ENCODE measurements around the gene ITPR3.
"Not testable (repeated sequence)": the region's sequence is repeated elsewhere in the genome, so short reads cannot be mapped to it uniquely, and the experiment has no call there.

Gene ITPR3

GRCh38 chr6:33590531-33591198, 30.5 kb upstream of the ITPR3 start:
- Histone ChIP-seq H3K4me1 (peaks cover 89% of the 10 kb centered on the region), H3K27me3 (no peaks in the 10 kb centered on the region), H3K4me2 (peak overlapping the region; percentile 89), H3K9ac (no peak overlapping the region; the same call in 1 of the 2 replicates), H3K36me3 (no peaks in the 10 kb centered on the region), H3K27ac (peak overlapping the region; percentile 47; the same call in 1 of the 2 replicates), H3K4me3 (no peak overlapping the region), H4K20me1 (no peaks in the 10 kb centered on the region), H3K9me3 (no peaks in the 10 kb centered on the region)
- no peak for TF ChIP-seq Cebpa-rat (IDR thresholded peaks at IDR 0.05)

DNA sequence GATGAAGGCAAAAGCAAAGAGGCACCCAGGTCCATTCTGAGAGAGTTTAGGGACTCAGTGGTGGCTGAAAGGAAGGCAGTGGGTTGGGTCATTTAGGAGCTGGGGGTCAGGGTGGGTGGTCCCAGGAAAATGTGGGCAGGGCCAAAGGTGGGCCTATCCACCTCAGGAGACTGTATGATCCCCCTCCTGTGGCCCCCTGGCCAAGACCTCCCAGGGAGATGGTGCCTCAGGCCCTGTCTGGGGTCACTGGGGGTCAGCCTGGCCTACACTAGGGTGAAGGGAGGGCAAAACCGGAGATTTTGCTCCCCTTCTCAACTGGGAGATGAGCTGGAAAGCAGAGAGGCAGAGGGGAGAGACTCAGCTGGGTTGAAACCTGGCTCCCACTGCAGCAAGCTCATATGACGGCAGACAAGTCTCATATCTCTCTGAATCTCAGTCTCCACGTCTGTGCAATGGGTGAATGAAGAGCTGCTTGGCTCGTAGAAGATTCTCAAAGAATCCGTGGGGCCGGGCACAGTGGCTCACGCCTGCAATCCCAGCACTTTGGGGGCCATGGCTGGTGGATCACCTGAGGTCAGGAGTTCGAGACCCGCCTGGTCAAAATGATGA, 29.6 kb upstream of the ITPR3 start:
- Histone ChIP-seq H3K36me3 (no peaks in the 10 kb centered on the region), H3K4me2 (peak overlapping the region; percentile 89), H3K4me3 (no peak overlapping the region), H3K9me3 (no peaks in the 10 kb centered on the region), H4K20me1 (no peaks in the 10 kb centered on the region), H3K27me3 (no peaks in the 10 kb centered on the region), H3K9ac (no peak overlapping the region), H3K27ac (peak overlapping the region; percentile 38; the same call in 1 of the 2 replicates), H3K4me1 (peaks cover 82% of the 10 kb centered on the region)
- no peak for TF ChIP-seq Cebpa-rat (IDR thresholded peaks at IDR 0.05)

GRCh38 chr6:33592280-33592594, 28.9 kb upstream of the ITPR3 start:
- no peak for TF ChIP-seq Cebpa-rat (IDR thresholded peaks at IDR 0.05)
- Histone ChIP-seq H3K9me3 (no peaks in the 10 kb centered on the region), H3K9ac (no peak overlapping the region), H3K4me1 (peaks cover 85% of the 10 kb centered on the region), H3K36me3 (no peaks in the 10 kb centered on the region), H3K4me3 (peak overlapping the region; percentile 34; the same call in 1 of the 2 replicates), H3K4me2 (peak overlapping the region; percentile 89), H3K27me3 (no peaks in the 10 kb centered on the region), H3K27ac (no peak overlapping the region), H4K20me1 (no peaks in the 10 kb centered on the region)

- Histone ChIP-seq H3K4me2 (peak overlapping the region; percentile 89), H3K4me3 (peak overlapping the region; percentile 34), H3K27me3 (no peaks in the 10 kb centered on the region)
Measured at GRCh38 chr6:33592595-33593413, 28.3 kb upstream of the ITPR3 start.

DNA sequence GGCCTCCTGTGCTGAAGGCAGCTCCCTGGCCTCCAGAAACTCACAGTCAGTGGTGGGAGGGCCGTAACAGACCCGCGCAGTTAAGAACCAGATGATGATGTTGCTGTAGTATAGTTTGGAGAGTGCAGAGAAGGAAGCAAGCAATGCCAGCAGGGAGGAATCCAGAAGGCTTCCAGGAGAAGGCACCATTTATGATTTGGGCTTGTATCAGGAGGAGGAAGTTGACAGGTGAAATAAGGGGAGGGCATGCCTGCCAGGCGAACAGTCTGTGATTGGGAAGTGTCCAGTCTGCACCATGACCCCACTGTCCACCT, 27.8 kb upstream of the ITPR3 start:
- H3K36me3 ChIP-seq, result no peaks in the 10 kb centered on the region
- peak overlapping the region; percentile 34 for H3K4me3 ChIP-seq
- H3K27ac ChIP-seq, result no peak overlapping the region
- no peak for TF ChIP-seq Cebpa-rat (IDR thresholded peaks at IDR 0.05)
- no peaks in the 10 kb centered on the region for H4K20me1 ChIP-seq
- H3K27me3 ChIP-seq, result no peaks in the 10 kb centered on the region
- no peaks in the 10 kb centered on the region for H3K9me3 ChIP-seq
- no peak overlapping the region for H3K9ac ChIP-seq
- peak overlapping the region; percentile 89 for H3K4me2 ChIP-seq
- H3K4me1 ChIP-seq, result peaks cover 84% of the 10 kb centered on the region

More at GRCh38 chr6:33592595-33593413, 28.3 kb upstream of the ITPR3 start:
- Histone ChIP-seq H3K4me1 (peaks cover 85% of the 10 kb centered on the region), H4K20me1 (no peaks in the 10 kb centered on the region), H3K9me3 (no peaks in the 10 kb centered on the region), H3K36me3 (no peaks in the 10 kb centered on the region), H3K27ac (peak overlapping the region; percentile 33; the same call in 1 of the 2 replicates), H3K9ac (no peak overlapping the region)
- TF ChIP-seq Cebpa-rat (IDR thresholded peaks at IDR 0.05), result no peak

DNA sequence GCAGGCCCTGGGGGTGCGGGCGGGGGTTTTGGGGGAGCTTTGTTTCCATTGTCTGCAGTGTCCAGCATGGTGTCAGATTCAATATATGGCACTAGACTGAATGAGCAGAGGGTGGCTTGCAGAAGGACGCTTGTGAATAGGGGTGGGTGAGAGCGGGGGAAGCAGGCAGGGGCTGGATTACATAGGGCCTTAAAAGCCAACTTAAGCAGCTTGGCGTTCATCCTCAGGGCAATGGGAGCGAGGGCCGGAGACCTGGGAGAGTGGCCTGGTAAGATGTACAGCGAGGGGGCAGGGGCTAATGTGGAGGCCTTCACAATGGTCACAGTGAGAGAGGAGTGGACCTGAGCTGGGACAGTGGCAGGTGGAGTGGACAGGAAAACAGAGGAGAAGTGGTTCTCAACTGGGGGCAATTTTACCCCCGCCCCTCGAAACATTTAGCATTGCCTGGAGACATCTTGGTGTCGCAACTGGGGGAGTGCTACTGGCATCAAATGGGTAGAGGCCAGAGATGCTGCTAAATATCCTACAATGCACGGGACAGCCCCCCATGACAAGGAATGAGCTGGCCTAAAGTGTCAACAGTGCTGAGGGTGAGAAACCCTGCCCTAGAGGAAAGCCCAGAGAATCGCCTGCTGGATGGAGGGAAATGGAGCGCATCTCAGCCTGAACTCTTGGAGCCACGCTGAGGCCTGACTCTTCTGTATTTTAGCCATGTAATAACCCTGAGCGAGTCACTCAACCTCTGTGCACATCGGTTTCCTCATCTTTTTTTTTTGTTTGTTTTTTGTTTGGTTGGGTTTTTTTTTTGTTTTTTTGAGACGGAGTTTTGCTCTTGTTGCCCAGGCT, 25.9 kb upstream of the ITPR3 start:
- Histone ChIP-seq H3K36me3 (no peaks in the 10 kb centered on the region), H3K4me1 (peaks cover 89% of the 10 kb centered on the region), H3K9ac (no peak overlapping the region), H3K4me3 (no peak overlapping the region), H3K9me3 (no peaks in the 10 kb centered on the region), H4K20me1 (no peaks in the 10 kb centered on the region), H3K27me3 (no peaks in the 10 kb centered on the region), H3K27ac (no peak overlapping the region), H3K4me2 (0 out of 2 replicates have a peak overlapping the region, but pooled peaks have one; percentile 14)
- no peak for TF ChIP-seq Cebpa-rat (IDR thresholded peaks at IDR 0.05)

GRCh38 chr6:33596894-33597293, 24.2 kb upstream of the ITPR3 start:
- H3K27ac ChIP-seq, H3K36me3 ChIP-seq: not testable (repeated sequence)
- H3K4me1 ChIP-seq, result peaks cover 79% of the 10 kb centered on the region

DNA sequence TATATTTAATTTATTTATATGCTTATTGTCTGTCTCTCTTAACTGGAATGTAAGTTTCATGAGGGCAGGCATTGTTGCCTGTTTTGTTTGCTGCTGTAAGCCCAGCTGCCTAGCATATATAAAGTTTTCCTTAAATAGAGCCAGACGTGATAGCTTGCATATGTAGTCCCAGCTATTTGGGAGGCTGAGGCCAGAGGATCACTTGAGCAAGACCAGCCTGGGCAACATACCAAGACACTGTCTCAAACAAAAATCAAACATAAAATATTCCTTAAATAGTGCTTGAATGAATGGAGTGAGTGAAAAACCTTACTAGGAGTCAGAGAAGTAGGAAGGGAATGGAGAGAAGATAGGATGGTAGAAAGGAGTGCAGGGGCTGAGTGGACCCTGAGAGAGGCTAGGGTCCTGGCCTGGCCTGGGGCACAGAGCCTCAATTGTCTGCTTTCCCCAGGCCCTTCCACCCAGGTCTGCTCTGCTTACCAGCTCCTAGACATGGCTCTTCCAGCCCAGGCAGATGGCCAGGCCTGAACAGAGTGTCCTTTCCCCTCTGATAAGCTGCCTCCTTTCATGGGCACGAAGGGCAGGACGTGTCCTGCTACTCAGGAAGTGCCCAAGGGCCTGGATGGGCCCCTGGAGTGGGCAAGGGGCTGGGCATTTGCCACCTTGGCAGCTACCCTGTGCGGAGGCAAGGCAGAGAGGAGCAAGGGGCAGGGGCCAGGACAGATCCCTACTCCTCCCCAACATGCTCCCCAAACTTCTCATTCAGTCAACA, 23.4 kb upstream of the ITPR3 start:
- no peaks in the 10 kb centered on the region for H3K27me3 ChIP-seq
- peaks cover 71% of the 10 kb centered on the region for H3K4me1 ChIP-seq
- H3K9ac ChIP-seq, result no peak overlapping the region
- no peak overlapping the region for H3K27ac ChIP-seq
- peak overlapping the region; percentile 36; the same call in 1 of the 2 replicates for H3K4me2 ChIP-seq
- TF ChIP-seq Cebpa-rat (IDR thresholded peaks at IDR 0.05), result no peak
- H4K20me1 ChIP-seq, result no peaks in the 10 kb centered on the region
- no peaks in the 10 kb centered on the region for H3K36me3 ChIP-seq
- no peak overlapping the region for H3K4me3 ChIP-seq
- H3K9me3 ChIP-seq, result 0 out of 2 replicates have a peak, but pooled peaks cover 6% of the 10 kb centered on the region

More at GRCh38 chr6:33596894-33597293, 24.2 kb upstream of the ITPR3 start:
- H4K20me1 ChIP-seq, H3K9me3 ChIP-seq, H3K4me3 ChIP-seq, H3K27me3 ChIP-seq, H3K9ac ChIP-seq: not testable (repeated sequence)
- peak overlapping the region; percentile 36; the same call in 1 of the 2 replicates for H3K4me2 ChIP-seq

All from BLaER1 (cell line).